ENCODE data around the gene WWP2.

WWP2 gene

DNA sequence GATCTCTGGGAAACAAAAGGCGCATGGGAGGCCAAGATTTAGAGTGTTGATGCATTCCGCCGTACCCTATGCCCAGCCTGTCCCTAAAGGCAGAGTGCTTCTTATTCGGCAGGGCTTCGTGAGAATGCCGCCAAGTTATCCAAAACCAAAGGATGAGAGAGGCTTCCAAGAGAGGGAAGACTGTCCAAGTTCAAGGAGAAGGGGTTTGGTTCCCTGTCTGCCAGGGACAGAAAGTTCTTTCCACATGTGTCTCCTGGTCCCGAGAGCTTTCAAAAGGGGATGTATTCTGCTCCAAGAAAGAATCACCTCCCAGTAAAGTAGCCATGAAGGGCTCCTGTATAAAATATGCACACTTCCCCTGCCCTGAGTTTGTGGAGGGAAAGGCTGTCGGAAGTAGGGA, 146.9 kb downstream of the WWP2 start:
- peak overlapping the region in 3 of 21 experiments; percentile 7 to 46 (median 9) for H3K27ac ChIP-seq
- H3K4me3 ChIP-seq: no peak overlapping the region

DNA sequence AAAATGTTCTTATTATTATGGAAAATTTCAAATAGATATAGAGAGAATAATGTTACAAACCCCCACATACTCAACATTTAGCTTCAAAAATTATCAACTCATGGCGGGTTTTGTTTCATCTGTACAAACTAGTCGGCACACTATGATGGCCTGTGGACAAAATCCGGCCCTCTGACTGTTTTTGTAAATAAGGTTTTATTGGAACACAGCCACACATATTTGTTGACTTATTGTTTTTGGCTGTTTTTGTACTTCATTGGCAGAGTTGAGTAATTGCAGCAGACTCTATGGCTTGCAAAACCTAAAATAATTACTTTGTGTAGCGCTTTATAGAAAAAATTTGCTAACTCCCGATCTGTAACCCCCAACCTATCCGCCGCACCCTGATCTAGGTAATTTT, 147.6 kb downstream of the WWP2 start:
- H3K4me3 ChIP-seq: no peak overlapping the region

DNA sequence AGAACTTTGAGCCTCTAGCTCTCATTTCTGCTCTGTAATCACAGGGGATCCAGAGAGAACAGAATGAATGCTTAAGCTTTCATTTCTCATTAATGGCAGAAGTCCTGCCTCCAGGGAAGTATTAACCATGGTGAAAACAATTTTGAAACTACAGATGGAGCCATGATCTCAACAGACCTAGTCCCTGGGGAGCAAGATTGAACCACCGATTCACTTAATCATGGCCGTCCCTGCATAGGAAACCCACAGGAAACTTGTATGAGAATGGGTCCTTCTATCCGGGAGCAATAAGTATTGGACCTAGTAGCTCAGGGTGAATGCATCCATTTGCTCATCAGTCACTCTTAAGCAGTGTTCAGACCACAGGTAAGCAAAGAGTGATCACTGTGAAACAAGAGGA, 148.8 kb downstream of the WWP2 start:
- no peak overlapping the region for H3K27ac ChIP-seq
- H3K4me3 ChIP-seq: no peak overlapping the region

More for the DNA sequence above, 147.6 kb downstream of the WWP2 start:
- no peak overlapping the region for H3K27ac ChIP-seq

DNA sequence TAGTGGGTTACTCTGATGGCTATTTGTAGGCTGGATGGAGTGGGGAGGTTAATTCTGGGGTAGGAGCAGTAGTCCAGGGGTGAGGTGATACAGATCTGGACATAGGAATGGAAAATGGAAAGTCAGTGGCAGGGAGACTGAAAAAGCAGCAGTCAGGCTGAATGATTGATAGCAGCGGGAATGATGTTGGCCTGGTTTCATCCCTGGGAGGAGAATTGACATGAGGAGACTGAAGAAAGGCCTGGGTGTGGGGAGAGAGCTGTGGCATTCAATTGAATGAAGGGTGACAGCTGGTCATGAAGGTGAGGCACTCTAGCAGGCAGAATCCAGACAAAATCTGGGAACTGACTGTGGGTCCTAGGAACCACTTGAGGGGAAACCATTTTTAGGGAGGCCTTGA, 154.3 kb downstream of the WWP2 start:
- no peak overlapping the region for H3K4me3 ChIP-seq
- peak overlapping the region in 1 of 21 experiments; percentile 24 for H3K27ac ChIP-seq

DNA sequence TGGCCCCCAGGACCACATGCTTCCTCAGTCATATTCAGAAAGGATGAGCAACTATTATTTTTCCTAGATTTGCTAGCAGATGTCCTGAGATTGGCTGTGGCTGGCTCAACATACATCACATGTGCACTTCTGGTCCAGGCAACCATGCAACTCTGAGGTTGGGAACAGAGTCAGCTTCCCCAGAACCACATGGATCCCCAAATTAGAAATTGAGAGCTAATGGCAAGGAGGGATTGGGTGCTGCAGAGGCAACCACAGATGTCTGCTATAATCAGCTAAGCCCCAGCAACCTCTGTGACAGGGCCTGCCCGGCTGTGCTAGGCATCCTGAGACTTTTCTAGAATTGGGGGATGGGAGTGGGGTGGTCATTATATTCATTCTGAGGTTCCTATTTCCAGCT, 155.2 kb downstream of the WWP2 start:
- no peak overlapping the region for H3K4me3 ChIP-seq

DNA sequence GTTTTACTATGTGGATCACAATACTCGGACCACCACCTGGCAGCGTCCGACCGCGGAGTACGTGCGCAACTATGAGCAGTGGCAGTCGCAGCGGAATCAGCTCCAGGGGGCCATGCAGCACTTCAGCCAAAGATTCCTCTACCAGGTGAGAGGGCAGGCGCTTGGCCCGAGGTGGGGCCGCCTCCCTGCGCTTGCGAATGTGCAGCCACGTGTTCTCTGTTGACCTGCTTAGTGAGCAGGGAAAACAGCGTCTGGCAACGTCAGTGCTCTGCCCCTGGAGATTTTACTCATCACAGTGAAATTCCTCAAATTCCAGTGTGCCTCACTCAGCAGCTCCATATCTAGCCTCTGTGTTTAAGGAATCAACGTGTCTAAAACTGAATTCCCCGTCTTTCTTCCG, 155.6 kb downstream of the WWP2 start:
- peak overlapping the region in 4 of 21 experiments; percentile 10 to 71 (median 36) for H3K27ac ChIP-seq
- H3K4me3 ChIP-seq: no peak overlapping the region

More for the DNA sequence above, 155.2 kb downstream of the WWP2 start:
- H3K27ac ChIP-seq: peak overlapping the region in 5 of 21 experiments; percentile 10 to 36 (median 14)

DNA sequence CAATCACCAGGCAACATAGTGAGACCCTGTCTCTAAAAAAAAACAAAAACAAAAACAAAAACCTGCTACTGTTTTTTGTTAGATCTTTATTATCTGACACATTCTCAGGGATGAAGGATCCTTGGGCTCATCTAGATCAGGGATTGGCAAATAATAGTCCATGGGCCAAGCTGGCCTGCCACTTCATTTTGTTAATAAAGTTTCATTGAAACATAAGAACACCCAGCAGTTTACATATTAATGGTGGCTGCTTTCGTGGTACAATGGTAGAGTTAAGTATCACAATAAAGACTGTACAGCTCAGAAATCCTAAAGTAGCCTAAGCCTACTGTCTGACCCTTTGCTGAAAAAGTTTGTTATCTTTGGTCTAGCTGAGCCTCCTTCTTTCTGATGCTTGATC, 156.1 kb downstream of the WWP2 start:
- Histone ChIP-seq H3K4me3 (no peak overlapping the region), H3K27ac (peak overlapping the region in 5 of 21 experiments; percentile 10 to 71 (median 36))

DNA sequence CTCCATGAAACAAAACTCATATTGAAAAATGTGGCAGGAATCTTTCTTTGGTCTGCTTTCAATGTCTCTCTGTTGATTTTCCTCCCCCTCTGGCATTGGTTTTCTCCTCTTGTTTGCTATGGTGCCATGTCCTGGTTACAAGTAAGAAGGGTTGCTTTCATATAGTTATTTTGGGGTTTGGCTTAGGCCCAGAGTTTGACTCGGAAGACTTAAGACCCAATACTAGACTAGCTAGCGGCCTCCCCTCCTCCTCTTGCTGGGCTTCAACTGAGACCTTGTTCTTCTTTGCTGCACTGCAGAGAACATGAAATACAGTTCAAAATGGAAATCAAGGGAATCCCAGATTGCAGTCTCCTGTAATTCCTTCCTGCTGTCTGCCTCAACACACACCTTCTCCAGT, 159.0 kb downstream of the WWP2 start:
- Histone ChIP-seq H3K4me3 (no peak overlapping the region), H3K27ac (peak overlapping the region in 2 of 21 experiments; percentile 46 to 52)

DNA sequence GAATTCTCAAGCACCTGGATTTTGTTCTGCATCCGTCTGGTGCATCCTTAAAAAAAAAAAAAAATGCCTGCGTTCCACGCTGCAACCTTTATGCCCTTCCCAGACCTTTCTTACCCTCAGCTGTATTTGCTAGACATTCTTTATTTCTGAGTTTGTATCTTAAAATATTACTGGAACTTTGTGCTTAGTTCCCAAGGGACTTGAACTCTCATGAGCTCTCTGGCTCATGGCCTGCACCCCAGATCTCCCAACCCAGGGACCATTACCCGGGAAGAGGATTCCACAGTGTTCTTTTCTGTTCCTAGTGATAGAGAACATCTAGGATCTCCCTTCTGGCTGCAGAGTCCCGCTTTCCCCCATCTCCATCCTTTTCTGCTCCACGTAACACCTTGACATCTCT, 160.1 kb downstream of the WWP2 start:
- H3K27ac ChIP-seq: no peak overlapping the region
- H3K4me3 ChIP-seq: no peak overlapping the region

DNA sequence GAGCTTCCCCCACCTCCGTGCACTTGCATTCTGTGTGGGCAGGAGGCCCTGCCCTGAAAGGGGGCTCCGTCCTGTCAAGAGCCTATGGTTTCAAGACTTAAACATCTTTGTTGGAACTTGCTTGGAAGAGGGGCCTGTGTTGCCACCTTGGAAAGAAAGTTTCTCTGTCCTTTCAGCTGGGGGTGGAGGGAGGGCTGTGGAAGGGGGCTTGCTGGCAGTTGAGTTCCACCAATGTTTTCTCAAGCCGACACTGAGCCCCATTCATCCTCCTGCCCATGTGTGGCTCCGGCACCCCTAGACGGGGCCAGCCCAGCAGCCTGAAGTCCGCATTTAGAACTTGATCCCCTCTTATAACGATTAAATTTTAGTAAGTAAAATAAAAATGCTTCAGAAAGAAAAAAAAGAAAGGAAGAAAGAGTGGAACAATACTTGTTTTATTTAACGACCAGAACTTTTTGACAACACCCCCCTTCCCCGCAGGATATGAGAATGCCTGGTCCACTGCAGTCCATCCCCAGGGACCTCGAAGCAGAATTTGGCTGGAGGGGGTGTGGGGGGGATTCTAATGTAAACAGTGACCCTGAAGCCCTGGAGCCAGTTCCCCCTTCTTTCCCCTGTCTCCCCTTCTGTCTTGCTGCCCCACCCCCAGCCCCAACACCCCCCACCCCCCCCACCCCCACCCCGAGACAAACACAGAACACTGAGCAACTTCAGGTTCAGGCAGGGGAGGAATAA, 162.1 kb downstream of the WWP2 start:
- Histone ChIP-seq H3K27ac (peak overlapping the region in 10 of 21 experiments; percentile 1 to 85 (median 76)), H3K4me3 (no peak overlapping the region)

DNA sequence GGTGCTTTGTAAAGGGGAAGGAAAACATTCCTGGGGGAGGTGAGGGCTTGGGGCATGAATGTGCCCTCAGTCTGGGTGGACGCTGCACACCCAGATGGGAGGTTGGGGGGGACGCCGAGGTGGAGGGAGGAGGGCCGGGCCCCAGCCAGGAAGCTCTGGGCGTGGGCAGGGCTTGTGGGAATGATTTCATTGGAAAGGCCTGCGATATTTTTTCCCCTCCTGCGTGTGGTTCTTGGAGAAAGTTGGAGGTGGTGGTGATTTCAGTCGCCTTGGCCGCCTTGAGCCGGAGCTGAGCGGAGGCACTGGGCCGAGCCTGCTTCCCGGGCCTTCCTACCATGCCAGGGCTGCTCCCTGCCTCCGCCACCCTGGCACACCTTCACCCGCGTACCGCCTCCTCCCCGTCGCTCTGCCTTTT, 162.7 kb downstream of the WWP2 start:
- H3K4me3 ChIP-seq: peak overlapping the region in 2 of 7 experiments; percentile 4 to 20
- peak overlapping the region in 16 of 21 experiments; percentile 1 to 85 (median 62) for H3K27ac ChIP-seq

DNA sequence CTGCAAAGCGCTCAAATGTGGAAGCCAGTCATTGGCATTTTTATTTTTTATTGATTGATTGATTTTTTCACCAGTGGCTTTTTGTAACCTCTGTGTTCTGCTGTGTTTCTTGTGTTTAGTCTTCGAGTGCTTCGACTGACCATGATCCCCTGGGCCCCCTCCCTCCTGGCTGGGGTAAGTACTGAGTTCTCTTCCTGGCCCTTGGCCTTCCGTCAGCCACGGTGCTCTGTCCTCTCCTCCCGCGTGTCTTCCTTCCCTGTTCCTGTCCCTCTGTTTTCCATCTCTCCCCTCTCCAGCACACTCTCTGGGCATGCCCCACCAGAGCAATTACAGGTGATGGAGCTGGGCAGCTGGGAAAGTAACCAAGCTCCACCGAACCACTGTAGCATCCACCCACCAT, 163.2 kb downstream of the WWP2 start:
- Histone ChIP-seq H3K27ac (peak overlapping the region in 16 of 21 experiments; percentile 1 to 85 (median 62)), H3K4me3 (peak overlapping the region in 3 of 7 experiments; percentile 4 to 20 (median 7))

DNA sequence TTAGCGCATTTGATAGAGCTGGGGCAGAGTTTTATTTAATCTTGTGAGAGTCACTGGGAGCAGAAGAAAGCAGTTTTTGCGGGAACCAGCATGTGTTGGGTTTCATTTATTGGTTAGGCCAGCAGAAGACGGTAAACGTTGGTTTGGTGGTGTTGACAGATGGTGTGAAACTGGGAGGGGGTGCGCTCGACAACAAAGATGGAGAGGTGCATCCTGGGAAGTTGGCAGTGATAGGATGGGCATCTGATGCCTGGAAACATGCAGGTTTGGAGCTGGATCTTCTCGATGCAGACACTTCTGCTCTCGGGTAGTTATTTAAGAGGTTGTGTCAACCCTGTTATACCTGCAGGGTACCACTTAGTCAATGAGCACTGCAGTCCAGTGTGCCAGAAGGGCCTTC, 164.1 kb downstream of the WWP2 start:
- Histone ChIP-seq H3K4me3 (no peak overlapping the region), H3K27ac (peak overlapping the region in 5 of 21 experiments; percentile 52 to 85 (median 77))

DNA sequence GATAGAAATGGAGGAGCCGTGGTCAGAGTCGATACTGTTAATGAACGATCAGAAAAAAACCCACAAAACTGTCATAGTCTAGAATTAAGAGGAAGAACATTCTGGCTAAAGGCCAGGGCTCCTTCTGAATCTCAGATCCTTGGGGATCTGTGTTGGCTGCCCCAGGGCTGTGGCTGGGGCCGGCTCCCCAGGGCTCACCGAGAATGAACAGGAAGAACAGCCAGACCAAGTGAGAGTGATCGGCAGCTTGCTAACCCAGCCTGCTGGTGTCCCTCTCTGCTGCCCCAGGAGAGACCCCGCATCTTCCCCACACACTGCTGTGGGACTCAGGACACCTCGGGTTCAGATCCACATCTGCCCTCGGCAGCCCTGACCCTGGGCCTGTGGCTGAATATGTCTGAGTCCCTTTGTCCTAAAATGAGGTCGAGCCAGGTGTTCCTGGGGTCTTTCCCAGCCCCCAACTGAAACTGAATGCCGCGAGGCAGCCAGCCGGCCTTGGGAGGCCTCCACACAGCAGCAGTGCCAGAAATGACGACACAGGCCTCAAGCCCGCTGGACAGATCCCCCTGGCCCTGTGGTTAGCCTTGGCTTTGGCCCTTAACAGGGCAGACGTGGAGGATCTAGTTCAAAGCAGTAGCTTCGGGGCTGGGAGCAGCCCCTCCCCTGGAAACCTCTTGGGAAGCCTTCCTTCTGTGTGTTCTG, 165.1 kb downstream of the WWP2 start:
- H3K27ac ChIP-seq: peak overlapping the region in 12 of 21 experiments; percentile 15 to 79 (median 53)
- H3K4me3 ChIP-seq: no peak overlapping the region

DNA sequence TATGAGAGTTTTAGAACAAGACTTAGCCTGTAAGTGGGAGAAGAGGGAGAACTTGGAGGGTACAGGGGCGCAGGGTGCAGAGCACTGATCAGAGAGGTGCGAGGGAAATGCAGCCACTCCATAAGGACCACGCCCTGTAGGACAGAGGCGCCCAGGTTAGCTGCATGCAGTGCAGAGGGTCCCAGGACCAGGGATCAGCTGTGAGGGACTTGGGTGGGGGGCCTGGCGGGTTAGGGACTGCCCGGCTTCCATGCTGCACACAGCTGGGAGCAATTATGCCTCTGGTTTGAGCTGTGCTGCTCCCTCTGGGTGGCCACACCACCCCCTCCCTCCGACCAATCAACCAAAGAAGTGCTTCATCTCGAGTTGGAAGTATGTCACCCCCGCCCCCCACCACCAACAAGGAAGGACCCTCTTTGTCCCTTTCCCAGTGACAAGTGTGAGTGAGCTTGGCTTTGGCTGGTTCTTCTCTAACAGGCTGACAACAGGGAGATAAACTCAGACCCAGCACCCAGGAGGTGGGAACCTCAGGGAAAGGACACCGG, 166.8 kb downstream of the WWP2 start:
- no peak overlapping the region for H3K4me3 ChIP-seq
- peak overlapping the region in 4 of 21 experiments; percentile 16 to 51 (median 24) for H3K27ac ChIP-seq

DNA sequence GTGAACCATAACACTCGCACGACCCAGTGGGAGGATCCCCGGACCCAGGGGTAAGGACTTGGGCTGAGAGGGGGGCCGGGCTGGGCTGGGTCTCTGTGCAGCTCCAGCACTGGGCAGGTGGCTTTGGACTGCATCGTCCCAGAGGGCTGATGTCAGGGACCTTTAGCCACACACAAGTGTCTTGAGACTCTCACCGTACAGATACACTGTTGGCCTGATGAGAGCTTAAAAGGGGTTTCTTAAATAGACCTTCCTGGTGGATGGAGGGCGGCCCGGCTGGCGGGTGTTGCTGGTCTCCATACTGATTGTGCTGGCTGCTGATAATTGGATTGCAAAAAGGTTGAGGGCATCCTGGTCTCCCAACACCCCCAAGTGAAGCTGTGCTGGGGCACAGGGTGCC, 167.3 kb downstream of the WWP2 start:
- no peak overlapping the region for H3K4me3 ChIP-seq
- H3K27ac ChIP-seq: no peak overlapping the region

DNA sequence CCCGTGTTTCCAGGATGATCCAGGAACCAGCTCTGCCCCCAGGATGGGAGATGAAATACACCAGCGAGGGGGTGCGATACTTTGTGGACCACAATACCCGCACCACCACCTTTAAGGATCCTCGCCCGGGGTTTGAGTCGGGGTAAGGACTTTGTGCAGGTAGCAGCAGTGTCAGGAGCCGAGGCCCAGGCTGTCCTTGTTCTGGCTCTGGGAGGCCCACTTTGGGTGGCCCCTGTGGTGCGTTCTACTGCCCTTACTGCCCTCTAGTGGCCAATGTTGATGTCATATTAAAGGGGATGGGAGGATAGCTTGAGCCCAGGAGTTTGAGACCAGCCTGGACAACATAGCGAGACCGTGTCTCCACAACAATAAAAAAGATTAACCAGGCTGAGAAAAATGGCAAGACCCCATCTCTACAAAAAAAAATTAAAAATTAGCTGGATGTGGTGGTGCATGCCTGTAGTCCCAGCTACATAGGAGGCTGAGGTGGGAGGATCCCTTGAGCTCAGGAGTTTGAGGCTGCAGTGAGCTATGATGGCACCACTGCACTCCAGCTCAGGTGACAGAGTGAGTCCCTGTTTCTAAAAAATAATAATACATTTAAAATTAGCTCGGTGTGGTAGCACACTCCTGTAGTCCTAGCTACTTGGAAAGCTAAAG, 168.1 kb downstream of the WWP2 start:
- Histone ChIP-seq H3K27ac (no peak overlapping the region), H3K4me3 (no peak overlapping the region)

DNA sequence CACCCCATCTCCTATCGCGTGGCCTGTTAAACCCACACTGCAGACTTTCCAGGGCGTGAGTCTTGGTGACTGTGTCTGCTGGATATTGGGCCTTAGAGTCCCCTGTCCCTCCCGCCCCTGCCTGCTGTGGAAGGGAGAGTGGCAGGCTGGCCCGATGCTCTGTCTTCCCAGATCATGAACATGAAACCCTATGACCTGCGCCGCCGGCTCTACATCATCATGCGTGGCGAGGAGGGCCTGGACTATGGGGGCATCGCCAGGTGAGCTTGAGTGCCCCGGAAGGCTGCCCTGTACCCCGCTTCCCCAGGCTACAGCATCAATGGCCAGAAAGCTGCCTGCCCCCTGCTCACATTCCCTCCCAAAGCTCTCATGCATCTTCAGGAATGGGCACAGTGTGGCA, 169.5 kb downstream of the WWP2 start:
- Histone ChIP-seq H3K27ac (no peak overlapping the region), H3K4me3 (no peak overlapping the region)

DNA sequence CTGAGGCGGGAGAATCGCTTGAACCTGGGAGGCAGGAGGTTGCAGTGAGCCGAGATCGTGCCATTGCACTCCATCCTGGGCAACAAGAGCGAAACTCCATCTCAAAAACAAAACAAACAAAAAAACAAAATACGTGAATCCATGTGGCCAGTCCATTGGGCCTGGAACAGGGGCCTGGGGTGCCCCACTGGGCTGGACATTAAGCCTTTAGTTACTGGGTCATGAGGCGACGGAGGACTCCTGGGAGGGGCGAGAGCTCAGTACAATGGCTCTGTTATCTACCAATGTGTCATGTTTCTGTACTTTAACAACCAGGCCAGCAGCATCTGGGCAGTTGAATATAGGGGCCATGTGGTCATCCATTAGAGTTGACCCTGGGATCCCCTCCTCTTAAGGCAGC, 170.1 kb downstream of the WWP2 start:
- Histone ChIP-seq H3K4me3 (no peak overlapping the region), H3K27ac (no peak overlapping the region)

DNA sequence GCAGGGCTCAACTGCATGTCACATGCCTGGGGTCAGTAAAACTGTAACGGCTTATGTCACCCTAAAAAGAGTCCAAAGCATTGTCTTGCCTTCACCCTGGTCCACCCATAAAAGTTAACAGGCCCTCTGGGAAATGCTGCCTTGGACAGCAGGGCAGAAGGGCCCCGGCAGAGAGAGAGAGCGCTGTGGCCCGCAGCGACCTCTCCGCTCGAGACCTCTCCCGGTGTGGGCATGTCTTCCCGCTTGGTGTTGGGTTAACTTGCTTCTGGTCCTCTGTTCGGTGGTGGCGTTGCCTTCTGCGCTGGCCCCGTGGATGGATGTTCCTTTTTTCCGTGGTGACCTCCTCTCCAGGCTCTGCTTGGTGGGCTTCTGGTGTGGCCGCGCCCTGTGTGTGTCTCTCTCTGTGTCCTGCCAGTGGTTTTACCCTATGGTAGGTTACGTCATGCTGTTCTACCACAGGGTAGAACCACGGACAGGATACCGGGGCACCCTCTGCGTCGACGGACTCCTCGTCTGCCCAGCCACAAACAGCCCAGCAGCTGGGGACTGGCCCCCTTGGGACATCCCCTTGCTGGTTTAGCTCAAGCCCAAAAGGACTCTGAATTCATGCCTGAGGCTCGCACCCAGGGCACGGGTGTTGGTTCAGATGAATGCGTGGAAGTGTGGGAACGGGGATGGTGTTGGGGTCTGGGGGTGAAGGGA, 170.7 kb downstream of the WWP2 start:
- H3K4me3 ChIP-seq: no peak overlapping the region
- H3K27ac ChIP-seq: no peak overlapping the region

Data from skin epidermis (tissue), 12 donors.